Ishikawa (cell line): Measurements from ENCODE around the gene COL25A1.

Source experiments
- CREB1 ChIP-seq: IDR thresholded peaks from 2 replicates; pipeline ENCODE4 v1.6.1; 2012; ENCODE audit warnings: low read depth
- EGR1 ChIP-seq: IDR thresholded peaks from 2 replicates; pipeline ENCODE4 v1.6.1; 2012
- EP300 ChIP-seq: IDR thresholded peaks from 2 replicates; pipeline ENCODE4 v1.6.1; 2012; ENCODE audit warnings: borderline replicate concordance
- NFIC ChIP-seq: IDR thresholded peaks from 2 replicates; pipeline ENCODE4 v1.6.1; 2012
- RAD21 ChIP-seq: IDR thresholded peaks from 2 replicates; pipeline ENCODE4 v1.6.1; 2012; ENCODE audit warnings: low read depth
- TAF1 ChIP-seq: IDR thresholded peaks from 2 replicates; pipeline ENCODE4 v1.6.1; 2012; ENCODE audit warnings: low read depth, mild to moderate bottlenecking
- TCF12 ChIP-seq: IDR thresholded peaks from 2 replicates; pipeline ENCODE4 v1.6.1; 2012; ENCODE audit warnings: low read depth
- TEAD4 ChIP-seq: IDR thresholded peaks from 2 replicates; pipeline ENCODE4 v1.6.1; 2012
- YY1 ChIP-seq: IDR thresholded peaks from 2 replicates; pipeline ENCODE4 v1.6.1; 2012; ENCODE audit warnings: low read depth
- TF ChIP-seq, protein P1 (sequence below): IDR thresholded peaks from 2 replicates; pipeline ENCODE4 v1.6.1; 2012; ENCODE audit warnings: low read depth, mild to moderate bottlenecking
- TF ChIP-seq, protein P2 (sequence below): IDR thresholded peaks from 2 replicates; pipeline ENCODE4 v1.6.1; 2012
- TF ChIP-seq, protein P3 (sequence below): IDR thresholded peaks from 2 replicates; pipeline ENCODE4 v1.6.1; 2012

DNA sequence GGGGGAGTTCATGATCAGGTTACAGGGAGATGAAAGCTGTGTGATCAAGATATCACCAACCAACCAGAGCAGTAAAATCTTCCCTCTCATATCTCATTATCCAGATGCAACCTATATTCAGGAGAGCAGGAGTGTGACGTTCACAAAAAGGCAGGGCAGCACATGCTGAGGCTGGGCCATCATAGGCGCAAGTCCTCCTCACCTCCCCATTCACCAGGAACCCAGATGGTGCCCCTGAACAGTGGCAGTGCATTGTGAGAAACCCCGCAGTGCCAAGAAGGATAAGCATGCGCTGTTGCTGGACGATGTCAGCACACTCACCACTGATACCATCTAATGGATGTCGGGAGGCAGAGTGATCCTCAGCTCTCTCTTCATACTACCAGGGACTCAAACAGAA lies 170.9 kb downstream of the COL25A1 start:
- TF ChIP-seq, protein P1, sequence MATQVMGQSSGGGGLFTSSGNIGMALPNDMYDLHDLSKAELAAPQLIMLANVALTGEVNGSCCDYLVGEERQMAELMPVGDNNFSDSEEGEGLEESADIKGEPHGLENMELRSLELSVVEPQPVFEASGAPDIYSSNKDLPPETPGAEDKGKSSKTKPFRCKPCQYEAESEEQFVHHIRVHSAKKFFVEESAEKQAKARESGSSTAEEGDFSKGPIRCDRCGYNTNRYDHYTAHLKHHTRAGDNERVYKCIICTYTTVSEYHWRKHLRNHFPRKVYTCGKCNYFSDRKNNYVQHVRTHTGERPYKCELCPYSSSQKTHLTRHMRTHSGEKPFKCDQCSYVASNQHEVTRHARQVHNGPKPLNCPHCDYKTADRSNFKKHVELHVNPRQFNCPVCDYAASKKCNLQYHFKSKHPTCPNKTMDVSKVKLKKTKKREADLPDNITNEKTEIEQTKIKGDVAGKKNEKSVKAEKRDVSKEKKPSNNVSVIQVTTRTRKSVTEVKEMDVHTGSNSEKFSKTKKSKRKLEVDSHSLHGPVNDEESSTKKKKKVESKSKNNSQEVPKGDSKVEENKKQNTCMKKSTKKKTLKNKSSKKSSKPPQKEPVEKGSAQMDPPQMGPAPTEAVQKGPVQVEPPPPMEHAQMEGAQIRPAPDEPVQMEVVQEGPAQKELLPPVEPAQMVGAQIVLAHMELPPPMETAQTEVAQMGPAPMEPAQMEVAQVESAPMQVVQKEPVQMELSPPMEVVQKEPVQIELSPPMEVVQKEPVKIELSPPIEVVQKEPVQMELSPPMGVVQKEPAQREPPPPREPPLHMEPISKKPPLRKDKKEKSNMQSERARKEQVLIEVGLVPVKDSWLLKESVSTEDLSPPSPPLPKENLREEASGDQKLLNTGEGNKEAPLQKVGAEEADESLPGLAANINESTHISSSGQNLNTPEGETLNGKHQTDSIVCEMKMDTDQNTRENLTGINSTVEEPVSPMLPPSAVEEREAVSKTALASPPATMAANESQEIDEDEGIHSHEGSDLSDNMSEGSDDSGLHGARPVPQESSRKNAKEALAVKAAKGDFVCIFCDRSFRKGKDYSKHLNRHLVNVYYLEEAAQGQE = no peak
- TF ChIP-seq RAD21 (no peak), CREB1 (no peak), EP300 (no peak), EGR1 (no peak), NFIC (no peak), TCF12 (no peak), TEAD4 (no peak), TAF1 (no peak), YY1 (no peak)
- TF ChIP-seq, protein P2, sequence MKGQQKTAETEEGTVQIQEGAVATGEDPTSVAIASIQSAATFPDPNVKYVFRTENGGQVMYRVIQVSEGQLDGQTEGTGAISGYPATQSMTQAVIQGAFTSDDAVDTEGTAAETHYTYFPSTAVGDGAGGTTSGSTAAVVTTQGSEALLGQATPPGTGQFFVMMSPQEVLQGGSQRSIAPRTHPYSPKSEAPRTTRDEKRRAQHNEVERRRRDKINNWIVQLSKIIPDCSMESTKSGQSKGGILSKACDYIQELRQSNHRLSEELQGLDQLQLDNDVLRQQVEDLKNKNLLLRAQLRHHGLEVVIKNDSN = no peak
- TF ChIP-seq, protein P3, sequence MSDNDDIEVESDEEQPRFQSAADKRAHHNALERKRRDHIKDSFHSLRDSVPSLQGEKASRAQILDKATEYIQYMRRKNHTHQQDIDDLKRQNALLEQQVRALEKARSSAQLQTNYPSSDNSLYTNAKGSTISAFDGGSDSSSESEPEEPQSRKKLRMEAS = no peak
